ENCODE data around the gene C9orf43.

DNA sequence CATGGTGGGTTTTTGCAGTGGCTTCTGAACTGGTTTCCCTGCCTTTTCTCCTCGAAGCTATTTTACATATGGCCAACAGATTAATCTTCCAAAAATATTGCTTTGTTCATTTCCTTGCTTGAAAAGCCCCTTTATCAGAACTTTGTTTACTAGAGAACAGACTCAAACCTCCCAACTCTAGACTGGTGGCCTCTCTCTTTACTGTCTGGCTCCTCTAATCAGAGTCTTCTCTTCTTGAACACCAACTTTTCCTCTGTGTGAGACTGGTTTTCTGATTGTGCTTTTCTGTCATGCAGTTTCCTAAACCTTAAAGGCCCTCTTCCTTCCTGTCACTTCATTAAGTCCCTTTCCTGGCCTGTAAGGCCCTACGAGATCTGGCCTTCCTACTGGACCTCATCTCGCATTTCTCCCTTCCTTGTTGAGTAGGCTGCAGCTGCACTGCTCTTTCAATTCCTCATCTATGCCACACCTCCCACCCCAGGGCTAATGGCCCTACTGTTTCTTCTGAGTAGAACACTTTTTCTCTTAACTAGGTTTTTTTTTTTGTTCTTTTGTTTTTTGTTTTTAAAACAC, 5.7 kb downstream of the C9orf43 start:
- TF ChIP-seq POLR2A (IDR thresholded peaks at IDR 0.05) (no peak), POLR2AphosphoS5 (IDR thresholded peaks at IDR 0.05) (no peak)
- TF ChIP-seq, protein P1, sequence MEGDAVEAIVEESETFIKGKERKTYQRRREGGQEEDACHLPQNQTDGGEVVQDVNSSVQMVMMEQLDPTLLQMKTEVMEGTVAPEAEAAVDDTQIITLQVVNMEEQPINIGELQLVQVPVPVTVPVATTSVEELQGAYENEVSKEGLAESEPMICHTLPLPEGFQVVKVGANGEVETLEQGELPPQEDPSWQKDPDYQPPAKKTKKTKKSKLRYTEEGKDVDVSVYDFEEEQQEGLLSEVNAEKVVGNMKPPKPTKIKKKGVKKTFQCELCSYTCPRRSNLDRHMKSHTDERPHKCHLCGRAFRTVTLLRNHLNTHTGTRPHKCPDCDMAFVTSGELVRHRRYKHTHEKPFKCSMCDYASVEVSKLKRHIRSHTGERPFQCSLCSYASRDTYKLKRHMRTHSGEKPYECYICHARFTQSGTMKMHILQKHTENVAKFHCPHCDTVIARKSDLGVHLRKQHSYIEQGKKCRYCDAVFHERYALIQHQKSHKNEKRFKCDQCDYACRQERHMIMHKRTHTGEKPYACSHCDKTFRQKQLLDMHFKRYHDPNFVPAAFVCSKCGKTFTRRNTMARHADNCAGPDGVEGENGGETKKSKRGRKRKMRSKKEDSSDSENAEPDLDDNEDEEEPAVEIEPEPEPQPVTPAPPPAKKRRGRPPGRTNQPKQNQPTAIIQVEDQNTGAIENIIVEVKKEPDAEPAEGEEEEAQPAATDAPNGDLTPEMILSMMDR (IDR thresholded peaks at IDR 0.05) = no peak
